Liver (tissue), 3 donors: ENCODE measurements around the gene CATSPERE.

Source experiments
- CTCF ChIP-seq: fragments of 150-350 bp; IDR thresholded peaks from 2 replicates; pipeline ENCODE4 v1.5.1; 2017; ENCODE audit warnings: improper control_type of control experiment, low read depth, low read length; ENCODE audit not compliant: missing input control
- JUND ChIP-seq, 2 donors: IDR thresholded peaks; 2 replicates each; pipeline ENCODE4 v1.6.1; 2016; ENCODE audit warnings: antibody characterized with exemption in 2 of 2
- SP1 ChIP-seq: IDR thresholded peaks from 2 replicates; pipeline ENCODE4 v1.6.1; 2018; ENCODE audit warnings: antibody characterized with exemption, mild to moderate bottlenecking
- donor health status: healthy.
- donor health status: healthy.

GRCh38 chr1:244451539-244451950 is 9.5 kb upstream of the CATSPERE start, which contains the start of gene ADSS2:
- no peak for TF ChIP-seq CTCF
- no peak for TF ChIP-seq SP1
- no peak for TF ChIP-seq JUND (IDR thresholded peaks at IDR 0.05)
